Measurements from ENCODE around the gene UBR2. TPM values are rescaled to one million over a fixed set of nuclear protein-coding genes. Genes with fewer than 3 reads are reported as not detected.

The UBR2 gene
- total and polyA plus RNA-seq, 9 of the 15 experiments (the other 6 are each of a cell fraction or from before 2014, with no cell fraction given): 9.1 to 38.9 (median 23.4) TPM

- CTCF ChIA-PET (ENCODE audit: low intra/inter-chr PET ratio): interaction anchor here (2.4 kb wide), 1 partner anchor 65 kb away, joined by 40 read pairs; no protein-coding TSS in a partner anchor
- no peak overlapping the region for H3K27ac ChIP-seq (ENCODE audit: extremely low read depth, low read depth, low read length)
- POLR2A ChIA-PET: interaction anchor here (1.4 kb wide), 1 partner anchor 152 kb away, joined by 3 read pairs; the partner anchor contains the start of gene RPL7L1
- H3K4me3 ChIP-seq: no peak overlapping the region
- in situ Hi-C loops (cut with MboI) (no loop called here), intact Hi-C loops (cut with micrococcal nuclease) (loop anchor here (2.0 to 10.0 kb wide), 4 partner anchors 150 to 463 kb away; partner anchors contain the start of genes RPL7L1 and UBR2)
- H3K9me3 ChIP-seq (replicated peaks; ENCODE audit: control insufficient read depth, insufficient read depth, low read depth, low read length): no peaks in the 10 kb centered on the region; the same call in 1 of the 2 replicates
- BruUV-seq (replicated peaks): no TSS peak
- H4K20me1 ChIP-seq (replicated peaks; ENCODE audit: control insufficient read depth, insufficient read depth, low read length): no peaks in the 10 kb centered on the region
- no peak overlapping the region for H2AFZ ChIP-seq (ENCODE audit: low read depth, low read length)
- H3K4me2 ChIP-seq (ENCODE audit: insufficient read depth, low read length): no peak overlapping the region
- TF ChIP-seq, protein P1, sequence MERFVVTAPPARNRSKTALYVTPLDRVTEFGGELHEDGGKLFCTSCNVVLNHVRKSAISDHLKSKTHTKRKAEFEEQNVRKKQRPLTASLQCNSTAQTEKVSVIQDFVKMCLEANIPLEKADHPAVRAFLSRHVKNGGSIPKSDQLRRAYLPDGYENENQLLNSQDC (CRISPR knock-in tag; IDR thresholded peaks at IDR 0.05): no peak
- TF ChIP-seq ARID4B (CRISPR knock-in tag; IDR thresholded peaks at IDR 0.05): 0 out of 2 replicates have a peak, but pooled peaks have one; percentile 3
- peaks cover 6 to 8% of the 10 kb centered on the region in 2 experiments; a peak in 4 of 5 replicates for H3K4me1 ChIP-seq (replicated peaks in 1 of 2; ENCODE audit: control insufficient read depth in 2 of 2, insufficient read depth in 2 of 2, low read length in 2 of 2)
- FAIRE-seq (no peak), ATAC-seq (no peak), DNase-seq (ENCODE audit: extremely low read depth in 1 of 4, low spot score in 3 of 4) (no peak)
- H3K79me2 ChIP-seq (ENCODE audit: control insufficient read depth, insufficient read depth, low read length): no peaks in the 10 kb centered on the region
- H3K27me3 ChIP-seq (ENCODE audit: control insufficient read depth in 2 of 2, insufficient read depth in 2 of 2, low read length in 2 of 2): peaks cover 0 to under 1% of the 10 kb centered on the region in 2 experiments; a peak in 1 of 5 replicates
- 75% methylated on average over 8 of the region's 22 CpGs for WGBS (ENCODE audit: insufficient coverage, low coverage, missing lambda C conversion rate)
- H3K9me1 ChIP-seq (ENCODE audit: control insufficient read depth, insufficient read depth, low read length): no peaks in the 10 kb centered on the region
- no peak overlapping the region for H3K9ac ChIP-seq (ENCODE audit: insufficient read depth in 1 of 2, low read depth in 2 of 2, low read length in 2 of 2)
- no peaks in the 10 kb centered on the region for H3K36me3 ChIP-seq (ENCODE audit: control insufficient read depth, insufficient read depth, low read length)
Measured at GRCh38 chr6:42727627-42728026, 163.8 kb downstream of the UBR2 start.
